Astrocyte (in vitro differentiated cells and primary cell): ENCODE measurements around the gene SLC45A3.

ENCODE experiments used
- CTCF ChIP-seq: IDR thresholded peaks from 2 replicates; pipeline ENCODE4 v1.5.1; 2011; ENCODE audit warnings: low read depth, mild to moderate bottlenecking, inconsistent platforms, low read length, moderate library complexity; ENCODE audit not compliant: insufficient read depth
- EZH2 ChIP-seq: IDR thresholded peaks from 2 replicates; pipeline ENCODE4 v1.6.1; 2012; ENCODE audit warnings: mild to moderate bottlenecking, low read length, inconsistent platforms; ENCODE audit not compliant: insufficient read depth

- TF ChIP-seq CTCF = no peak
- TF ChIP-seq EZH2 = no peak
Measured at GRCh38 chr1:205709640-205710039, 29.3 kb upstream of the SLC45A3 start.
